Erythroblast (primary cell): Measurements from ENCODE around the gene LSAMP.

Source experiments
- GATA1 ChIP-seq: IDR thresholded peaks from 2 replicates; pipeline ENCODE4 v1.6.1; 2011; ENCODE audit warnings: low read depth, mild to moderate bottlenecking, control low read depth, low read length, moderate library complexity
- POLR2A ChIP-seq: IDR thresholded peaks from 2 replicates; pipeline ENCODE4 v1.6.1; 2011; ENCODE audit warnings: mild to moderate bottlenecking, low read length

DNA sequence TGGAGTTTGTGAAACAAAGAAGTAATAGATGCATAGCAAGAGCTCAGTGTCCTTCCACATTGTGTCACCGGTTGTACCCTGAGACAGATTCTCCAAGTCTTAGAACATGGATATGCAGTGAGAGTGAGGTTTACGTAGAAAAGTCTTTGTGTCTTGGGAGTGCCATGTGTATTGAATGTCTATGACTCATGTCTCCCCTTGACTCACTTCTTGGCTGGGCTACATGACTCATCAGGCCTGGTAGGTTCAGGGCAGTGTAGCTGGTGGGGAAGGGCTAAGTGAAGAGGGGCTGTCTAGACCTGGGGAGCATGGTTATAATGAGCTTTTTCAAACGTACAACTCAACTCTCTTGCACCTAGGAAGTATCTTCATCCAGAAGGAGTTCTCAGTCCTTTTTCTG, 654.5 kb downstream of the LSAMP start:
- TF ChIP-seq POLR2A (no peak), GATA1 (no peak)
